Inferior parietal cortex (tissue), 1 donor: Measurements from ENCODE around the gene NOTCH4.

Experiments used
- DNase-seq: peaks from one replicate; pipeline ENCODE4 v3.0.0-alpha.2; 2016; ENCODE audit errors: extremely low spot score

Gene NOTCH4

DNA sequence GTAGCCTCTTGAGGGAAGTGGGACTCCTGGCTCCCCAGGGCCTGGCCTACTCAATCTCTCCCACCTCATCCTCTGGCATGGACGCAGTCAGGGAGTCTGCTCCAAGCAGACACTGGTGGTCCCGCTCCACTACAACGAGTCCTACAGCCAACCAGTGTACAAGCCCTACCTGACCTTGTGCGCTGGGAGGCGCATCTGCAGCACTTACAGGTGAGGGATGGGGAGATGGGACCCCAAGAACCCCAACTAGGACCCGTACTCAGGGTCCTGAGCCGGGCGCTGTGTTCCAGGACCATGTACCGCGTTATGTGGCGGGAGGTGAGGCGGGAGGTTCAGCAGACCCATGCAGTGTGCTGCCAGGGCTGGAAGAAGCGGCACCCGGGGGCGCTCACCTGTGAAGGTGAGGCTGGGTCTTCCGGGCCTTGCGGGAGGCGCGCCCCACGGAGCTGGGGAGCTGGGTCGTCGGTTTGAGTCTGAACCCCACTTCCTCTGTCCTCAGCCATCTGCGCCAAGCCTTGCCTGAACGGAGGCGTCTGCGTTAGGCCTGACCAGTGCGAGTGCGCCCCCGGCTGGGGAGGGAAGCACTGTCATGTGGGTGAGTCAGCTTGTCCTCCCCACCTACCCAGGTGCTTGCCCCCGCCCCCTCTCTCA, 57.3 kb downstream of the NOTCH4 start:
- DNase-seq: no peak

DNA sequence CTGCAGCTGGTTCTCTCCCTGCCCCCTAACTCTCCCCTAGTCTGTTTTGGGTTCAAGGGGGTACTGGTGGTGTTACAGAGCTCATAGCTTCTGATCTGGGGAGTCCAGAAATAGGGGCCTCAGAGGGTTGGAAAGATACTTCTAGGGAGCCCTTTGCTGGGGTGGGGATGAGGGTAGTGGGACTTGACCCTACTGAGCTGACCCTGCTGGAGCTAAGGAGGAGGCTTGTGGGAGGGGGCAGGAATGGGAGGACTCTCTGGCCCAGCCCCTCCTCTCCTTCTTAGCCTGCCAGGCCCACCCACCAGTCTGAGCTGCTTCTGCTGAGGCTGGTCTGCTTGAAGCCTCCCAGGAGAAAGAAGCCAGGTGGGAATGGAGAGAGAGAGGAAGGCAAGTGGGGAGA, 59.6 kb downstream of the NOTCH4 start, which contains the start of gene EGFL8:
Gene EGFL8 (plus strand): TSS at position 301 of the 400 bp plus-strand sequence. CDS start 1,571 bp downstream, outside the sequence.
- DNase-seq: no peak

DNA sequence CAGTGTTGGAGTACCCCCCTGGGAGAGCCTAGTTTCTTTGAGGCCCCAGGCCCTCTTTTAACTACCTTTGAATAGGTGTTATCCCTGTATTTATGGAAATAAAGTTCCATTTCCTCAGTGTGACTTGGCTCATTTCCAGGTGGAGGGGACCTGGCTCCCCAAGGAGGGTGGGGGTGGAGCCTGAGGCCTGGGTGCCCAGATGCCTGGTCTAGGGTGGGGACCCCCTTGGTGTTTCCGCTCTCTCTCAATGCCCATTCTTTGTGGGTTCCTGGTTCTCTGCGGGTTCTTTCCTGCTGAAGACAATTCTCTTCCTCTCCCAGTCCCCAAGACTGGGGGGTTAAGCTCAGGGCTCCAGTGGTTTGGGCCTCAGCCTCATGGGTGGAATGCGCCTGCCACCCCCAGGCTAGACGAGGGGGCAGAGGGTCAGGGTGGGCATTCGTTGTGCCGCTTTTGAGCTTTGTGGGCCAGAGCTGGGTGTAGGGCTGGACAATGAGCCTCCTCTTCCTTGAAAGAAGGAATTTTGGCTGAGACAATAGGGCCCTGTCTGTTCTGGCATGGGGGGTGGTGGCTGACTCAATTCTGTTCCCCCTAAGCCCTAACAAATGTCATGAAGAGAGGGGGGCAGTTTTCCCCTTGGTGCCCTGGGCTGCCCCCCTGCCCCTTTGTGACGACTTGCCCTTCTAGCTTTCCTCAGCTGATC, 60.2 kb downstream of the NOTCH4 start:
- DNase-seq: no peak

DNA sequence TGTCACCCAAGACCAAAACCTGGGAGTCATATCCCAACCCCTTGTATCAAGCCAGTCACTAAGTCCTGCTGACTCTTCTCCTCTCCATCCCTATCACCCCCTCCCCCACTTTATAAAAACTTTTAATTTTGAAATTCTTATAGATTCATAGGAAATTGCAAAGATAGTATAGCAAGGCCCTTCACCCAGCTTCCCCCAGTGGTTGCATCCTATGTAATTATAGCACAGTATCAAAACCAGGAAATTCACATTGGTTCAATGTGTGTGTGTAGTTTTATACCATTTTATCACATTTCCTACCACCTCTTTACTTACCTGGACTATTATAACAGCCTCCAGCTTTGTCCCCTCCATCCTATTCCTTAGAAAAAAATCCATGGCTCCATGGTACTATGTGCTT, 65.8 kb downstream of the NOTCH4 start:
- DNase-seq: no peak

DNA sequence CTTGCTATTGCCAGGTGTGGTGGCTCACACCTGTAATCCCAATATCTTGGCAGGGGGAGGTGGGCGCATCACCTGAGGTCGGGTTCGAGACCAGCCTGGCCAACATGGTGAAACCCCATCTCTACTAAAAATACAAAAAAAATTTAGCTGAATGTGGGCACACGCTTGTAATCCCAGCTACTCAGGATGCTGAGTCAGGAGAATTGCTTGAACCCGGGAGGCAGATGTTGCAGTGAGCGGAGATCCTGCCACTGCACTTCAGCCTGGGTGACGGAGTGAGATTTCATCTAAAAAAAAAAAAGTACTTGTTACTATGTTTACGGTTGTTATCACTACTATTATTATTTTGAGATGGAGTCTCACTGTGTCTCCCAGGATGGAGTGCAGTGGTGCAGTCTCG, 67.0 kb downstream of the NOTCH4 start:
- DNase-seq: no peak

DNA sequence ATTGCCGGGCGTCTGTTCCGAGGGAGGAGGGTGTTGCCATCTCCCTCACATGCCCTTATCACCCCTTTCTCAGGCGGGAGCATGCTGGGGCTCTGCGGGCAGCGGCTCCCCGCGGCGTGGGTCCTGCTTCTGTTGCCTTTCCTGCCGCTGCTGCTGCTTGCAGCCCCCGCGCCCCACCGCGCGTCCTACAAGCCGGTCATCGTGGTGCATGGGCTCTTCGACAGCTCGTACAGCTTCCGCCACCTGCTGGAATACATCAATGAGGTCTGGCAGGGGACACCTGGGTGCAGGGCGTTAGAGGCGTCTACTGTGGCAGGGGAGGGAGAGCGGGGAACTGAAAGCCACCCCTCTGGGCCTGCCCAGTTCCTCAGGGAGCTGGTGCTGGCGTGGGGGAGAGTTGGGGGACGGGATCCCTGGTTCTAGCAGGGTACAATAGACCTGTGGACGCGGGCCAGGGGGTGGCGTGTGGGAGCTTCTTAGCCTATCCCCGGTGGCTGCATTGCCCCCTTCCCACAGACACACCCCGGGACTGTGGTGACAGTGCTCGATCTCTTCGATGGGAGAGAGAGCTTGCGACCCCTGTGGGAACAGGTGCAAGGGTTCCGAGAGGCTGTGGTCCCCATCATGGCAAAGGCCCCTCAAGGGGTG, 69.2 kb downstream of the NOTCH4 start:
- peak; percentile 47 for DNase-seq

DNA sequence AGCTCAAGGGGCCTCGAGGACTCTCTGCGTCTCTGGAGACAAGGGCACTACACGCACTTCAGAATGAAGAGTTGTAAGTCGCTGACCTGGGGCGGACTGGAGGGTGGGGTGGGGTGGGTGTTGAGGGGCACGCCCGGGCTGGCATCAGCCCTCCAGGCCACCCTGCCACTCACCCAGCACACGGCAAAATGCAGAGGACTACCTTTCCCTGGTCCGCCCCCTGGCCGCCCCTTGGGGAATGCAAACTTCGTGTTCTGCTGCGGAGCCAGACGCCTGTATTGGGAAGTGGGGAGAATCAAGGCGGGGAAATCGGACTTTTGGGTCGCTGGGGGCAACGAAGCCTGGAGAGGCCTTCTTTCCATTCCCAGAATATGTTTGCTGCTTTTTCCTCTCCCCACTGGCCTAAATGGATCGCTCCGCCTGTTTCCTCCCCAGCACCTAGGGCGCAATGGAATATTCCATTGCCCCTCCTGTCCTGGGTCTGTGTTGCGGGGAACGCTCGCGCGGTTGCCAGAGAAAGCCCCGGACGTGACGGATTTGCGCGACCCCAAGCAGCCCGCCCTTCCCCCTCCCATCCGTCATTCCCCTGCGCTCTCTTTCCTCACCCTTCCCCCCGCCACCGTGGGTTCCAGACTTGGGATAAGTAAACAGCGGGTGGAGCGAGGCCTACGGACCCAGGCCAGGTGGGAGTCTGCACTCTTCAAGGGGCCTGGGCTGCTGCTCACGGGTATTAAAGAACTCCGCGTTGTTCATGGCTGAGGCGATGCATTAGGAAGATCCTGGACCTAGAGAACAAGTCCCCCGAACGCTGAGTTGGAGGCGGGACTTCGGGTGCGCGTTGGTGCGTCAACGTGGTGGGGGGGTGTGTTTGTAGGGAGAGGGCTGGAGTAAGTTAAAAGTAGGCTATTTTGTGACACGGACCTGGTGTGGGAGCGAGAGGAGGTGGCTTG, 70.0 kb downstream of the NOTCH4 start, which contains the start of gene PPT2:
Gene PPT2 (plus strand): TSS at position 578 of the 950 bp plus-strand sequence. CDS start 454 bp downstream, outside the sequence.
- DNase-seq: peak; percentile 88

DNA sequence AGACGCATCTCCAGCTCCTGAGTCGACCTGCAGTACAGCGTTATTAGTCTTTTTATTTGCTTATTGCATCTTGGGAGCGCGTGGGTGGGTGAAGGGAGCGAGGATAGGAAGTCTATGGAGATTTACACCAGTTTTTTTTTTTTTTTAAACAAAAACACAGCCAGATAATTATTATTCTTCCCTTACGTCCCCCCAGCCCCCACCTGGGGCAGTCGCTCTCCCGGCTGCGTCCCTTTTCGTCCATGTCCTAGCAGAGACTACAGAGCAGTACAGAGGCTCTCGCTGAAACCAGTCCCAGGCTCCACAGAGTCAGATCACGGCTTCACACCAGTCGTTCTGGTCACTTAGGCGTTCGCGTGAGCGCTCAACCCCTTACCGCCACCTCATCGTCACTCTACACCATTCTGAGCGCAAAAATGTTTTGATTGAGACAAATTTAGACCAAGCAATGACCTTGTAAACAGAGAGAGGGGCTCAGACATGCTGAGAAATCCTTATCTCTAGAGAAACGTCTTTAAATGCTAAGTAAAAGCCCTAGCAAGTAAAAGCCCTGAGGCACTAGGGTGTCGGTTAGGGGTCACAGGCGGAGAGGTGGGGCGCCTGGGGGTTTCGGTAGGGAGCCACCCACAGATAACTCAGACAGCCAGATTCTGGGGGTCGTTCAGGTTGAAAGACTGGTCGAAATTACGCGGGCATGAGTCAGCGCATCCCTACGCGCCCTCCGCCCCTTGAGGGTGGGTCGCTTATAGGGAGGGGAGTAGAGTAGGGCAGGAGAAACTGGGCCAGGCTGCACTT, 70.9 kb downstream of the NOTCH4 start:
- DNase-seq: peak; percentile 47

DNA sequence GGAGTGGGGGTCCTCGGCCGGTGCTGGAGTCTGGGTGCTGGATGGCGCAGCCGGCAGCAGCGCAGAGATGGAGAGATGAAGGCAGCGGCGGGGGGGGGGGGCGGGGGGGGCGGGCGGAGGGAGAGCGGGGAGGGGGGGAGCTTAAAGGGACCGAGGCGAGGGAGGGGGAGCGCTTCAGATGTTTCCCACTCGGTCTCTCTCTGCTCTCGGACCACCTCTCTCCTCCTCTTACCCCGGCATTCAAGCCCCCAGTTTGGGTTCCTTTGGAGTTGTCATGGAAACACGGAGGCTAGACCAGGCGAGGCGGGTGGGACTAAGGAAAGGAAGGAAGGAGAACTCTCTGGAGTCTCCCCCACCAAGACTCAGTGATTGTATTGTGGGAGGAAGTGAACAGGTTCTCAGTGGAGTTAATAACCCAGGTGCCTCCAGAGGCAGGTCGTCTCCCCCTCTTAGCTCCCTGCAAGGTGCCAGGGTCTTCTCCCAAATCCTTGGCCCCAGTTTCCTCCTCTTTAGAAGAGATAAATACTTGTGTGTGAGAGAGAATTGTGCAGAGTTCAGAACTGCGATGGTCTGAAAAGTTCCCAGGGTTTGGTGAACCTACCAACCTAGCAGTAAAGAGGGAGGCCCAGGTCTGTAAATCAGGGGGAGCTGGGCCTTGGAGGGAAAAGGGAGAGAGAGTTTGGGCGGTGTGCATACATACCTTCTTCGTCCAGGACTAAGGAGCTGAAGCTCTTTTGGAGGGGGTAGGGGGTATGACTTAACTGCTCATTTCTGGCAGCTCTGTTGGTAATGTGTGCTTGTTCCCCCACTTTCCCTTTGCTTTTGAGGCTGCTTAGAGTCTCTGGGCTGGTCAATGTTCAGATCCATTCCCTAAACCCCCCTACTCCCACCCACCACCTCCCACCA, 71.8 kb downstream of the NOTCH4 start, which contains the start of gene PRRT1:
Gene PRRT1 (minus strand): TSS at position 77 of the 906 bp plus-strand sequence. CDS start 112 bp downstream, outside the sequence.
- DNase-seq: peak; percentile 42

DNA sequence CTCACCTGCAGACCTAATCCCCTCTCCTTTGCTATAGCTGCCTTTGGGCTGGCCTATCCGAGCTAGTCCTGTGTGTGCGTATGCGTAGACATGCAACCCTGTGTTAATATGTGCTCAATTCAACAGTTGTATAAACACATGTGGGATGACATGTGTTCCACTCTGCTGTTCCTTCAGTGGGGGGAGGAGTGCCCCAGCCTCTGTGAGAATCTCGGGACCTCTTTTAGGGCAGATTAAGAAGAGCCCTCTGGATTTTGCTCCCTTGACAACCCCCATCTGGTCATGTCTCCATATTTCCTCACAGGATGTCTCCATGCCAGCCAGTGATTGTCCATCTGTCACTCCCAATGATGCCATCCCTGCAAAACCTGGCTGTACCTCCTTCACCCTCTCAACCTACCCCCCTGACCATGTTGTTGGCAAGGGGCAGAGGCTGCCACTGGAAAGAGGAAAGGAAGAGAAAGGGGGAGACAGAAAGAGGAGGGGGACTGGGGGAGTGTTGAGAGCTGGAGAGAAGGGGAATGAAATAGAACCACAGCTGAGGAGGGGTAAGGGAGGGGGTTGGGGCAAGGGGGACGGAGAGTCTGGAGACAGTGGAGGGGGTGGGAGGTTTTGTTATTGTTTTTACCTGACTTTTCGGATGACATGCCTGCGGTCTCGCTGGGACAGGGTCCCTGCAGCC, 72.5 kb downstream of the NOTCH4 start:
- no peak for DNase-seq

DNA sequence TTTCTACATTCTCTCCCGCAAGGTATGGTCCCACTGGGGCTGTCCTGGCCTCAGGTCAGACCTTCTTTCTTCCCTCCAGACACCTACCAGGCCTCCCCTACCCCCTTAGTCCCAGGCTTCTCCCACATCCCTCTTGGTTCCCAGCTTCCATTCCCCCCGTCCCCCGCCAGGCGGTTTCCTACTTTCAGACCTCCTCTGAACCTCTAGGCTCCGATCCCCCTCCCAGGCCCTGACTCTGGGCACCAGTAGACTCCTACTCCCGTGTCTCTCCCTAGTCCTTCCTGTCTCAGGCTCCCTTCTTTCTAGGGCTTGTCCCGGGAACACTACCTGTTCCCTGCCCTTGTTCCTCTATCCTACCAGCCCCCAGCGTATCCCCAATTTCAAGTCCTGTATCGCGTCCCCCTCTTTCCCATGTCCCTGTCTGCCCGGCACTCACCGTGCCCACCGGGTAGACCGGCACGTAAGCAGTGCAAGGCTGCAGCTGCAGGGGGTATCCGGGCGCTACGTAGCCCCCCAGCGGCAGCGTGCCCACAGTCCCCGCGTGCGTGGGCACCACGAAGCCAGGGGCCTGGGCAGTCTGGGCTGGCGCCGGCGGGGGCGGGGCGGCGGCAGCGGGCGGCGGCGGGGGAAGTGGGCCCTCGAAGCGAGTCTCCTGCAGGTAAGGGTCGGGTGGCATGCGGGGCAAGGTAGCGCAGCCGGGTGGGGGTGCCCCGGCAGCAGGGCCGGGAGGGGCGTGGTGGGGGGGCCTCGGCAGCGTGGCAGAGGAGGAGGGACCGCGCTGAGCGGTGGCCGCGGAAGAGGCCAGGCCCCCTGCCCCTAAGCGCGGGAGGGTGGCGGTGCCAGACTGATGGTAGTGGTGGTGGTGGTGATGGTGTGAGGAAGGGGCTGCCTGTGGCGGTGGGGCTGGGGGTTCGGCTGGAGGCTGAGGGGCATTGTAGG, 73.7 kb downstream of the NOTCH4 start:
- DNase-seq: no peak

DNA sequence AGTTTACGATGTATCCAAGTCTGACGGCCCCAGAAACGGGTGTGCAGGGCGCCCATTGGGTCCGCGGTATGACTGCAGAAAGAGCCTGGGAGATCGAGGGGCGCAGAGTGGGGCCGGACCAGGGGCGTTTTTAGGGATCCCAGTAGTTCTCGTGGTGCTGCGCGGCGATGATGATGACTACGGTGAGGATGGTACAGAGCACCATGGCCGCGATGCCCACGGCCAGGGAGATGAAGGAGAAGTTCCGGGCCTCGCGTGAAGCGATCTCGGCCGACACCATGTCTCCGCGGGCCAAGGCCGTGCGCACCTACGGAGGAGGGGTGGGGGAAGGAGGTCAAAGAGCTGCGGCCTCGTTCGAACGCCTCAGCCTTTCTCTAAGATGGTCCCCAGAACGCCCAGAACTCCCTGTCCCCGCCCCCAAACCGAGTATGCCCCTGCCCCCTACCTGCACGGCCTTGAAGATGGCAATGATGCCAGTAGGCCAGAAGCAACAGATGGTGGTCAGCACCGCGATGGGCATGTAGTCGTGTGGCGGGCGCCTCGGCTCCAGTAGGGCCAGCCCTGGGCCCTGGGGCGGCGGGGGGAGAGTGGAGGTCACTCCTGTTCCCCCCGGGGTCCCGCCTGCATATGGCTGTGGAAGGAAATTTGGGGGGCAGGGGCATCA, 74.6 kb downstream of the NOTCH4 start:
- no peak for DNase-seq

DNA sequence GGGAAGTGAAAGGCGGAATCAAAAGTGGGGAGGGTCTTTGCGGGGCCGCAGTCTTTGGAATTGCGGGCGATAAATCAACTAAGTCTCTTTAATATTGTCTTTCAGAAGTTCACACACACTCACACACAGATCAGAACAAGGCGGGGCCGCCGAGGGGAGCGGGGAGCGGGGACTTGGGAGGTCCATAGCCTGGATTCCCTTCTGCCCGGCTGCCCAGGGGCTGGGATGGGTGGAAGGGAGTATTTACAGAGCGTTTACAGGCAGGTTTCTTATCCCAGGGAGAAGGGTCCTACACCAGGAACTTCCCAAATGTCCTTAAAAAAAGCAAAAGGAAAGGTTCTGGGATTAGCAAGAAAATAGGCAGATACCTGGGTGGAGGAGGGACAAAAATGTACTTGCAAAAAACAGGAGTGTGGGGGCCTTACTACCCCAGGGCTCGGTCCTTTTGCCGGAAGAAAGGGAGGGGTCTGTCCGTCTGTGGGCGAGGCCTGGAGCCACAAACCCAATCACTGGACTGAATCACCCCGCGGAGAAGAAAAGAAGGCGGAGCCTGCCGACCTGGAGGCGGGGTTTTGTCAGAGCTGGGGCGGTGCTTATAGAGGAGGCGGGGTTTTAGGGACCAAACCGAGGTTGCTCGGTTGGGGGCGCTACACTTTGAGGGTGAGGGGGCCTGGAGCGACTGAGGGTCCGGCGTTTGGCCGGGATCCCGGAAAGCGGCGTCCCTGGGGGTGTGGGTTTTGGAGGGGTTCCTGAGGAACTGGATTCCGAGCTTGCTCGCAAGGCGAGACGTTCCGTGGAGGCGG, 75.4 kb downstream of the NOTCH4 start:
- DNase-seq: no peak

DNA sequence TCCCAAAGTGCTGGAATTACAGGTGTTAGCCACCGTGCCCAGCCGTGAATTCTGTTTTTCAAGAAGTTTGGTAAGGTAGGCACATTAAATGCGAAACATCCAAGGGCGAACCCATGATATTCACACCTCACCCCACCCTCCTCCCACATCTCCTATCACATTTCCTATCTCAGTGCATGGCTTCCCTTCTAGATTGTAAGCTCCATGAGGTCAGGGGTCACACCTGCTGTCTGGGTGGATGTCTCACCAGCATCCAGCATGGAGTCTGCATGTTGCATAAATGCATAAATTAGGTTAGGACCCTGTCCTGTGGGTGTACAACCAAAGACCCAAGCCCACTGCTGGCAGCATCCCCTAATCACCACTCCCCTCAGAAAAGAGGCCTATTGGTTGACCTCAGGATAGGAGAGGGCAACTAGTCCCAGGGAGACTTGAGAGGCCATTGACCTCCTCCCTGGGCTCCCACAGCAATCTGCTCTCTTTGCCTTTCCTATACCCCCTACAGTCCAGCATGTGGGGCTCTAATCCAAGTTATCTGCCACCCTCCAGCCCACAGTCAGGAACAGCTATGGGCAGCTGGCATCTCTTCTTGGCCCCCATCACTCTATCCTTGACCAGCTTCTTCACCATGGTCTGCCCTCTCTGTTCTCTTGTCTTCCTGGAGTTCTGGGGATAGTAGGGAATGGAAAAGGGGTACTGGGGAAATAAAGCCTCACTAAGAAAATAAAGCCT, 76.3 kb downstream of the NOTCH4 start:
- DNase-seq: no peak

DNA sequence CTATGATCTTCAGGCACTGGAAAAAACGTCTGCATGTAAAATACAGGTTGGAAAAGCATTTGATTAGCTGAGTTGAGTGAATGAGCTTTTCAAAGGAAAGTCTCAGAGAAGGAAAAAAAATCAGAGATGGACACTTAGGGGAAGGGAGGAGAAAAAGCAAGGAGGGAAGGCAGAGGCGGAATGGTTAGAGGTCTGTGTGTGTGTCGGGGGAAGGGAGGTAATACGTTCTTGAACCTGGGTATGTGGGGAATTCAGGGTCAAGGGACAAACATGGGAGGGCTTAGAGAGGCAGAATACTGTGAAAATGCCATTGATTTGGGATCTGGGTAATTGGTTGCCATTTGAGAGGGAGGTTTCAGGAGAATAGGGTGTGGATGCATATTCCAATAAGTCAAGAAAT, 77.2 kb downstream of the NOTCH4 start:
- DNase-seq: no peak

DNA sequence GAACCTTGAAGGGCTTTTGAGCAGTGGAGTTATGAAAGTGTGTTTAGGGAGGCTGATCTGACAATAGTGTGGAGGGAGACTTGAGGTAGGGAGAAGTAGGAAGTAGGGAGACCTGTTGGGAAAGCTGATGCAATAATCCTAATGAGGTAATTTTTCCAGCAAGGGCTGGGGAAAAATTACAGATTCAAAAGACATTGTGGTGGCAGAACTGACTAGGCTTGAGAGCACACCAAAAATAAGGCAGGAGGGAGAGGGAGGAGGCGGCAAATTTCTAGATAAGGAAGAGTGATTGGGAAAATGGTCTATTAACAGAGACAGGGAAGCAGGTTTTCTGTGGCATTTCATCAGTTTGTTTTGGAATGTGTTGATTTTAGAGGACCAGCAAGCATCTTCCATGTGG, 77.6 kb downstream of the NOTCH4 start:
- DNase-seq: no peak
